ENCODE results near the gene CR2. TPM values are rescaled to one million over a fixed set of nuclear protein-coding genes. Genes with fewer than 3 reads are reported as not detected.
"Not testable (repeated sequence)": the region's sequence is repeated elsewhere in the genome, so short reads cannot be mapped to it uniquely, and the experiment has no call there.

The CR2 gene
- total RNA-seq, 2 donors from 2014 or later = 2.1 to 3.8 TPM

- no peak for DNase-seq
- peaks cover 28% of the 10 kb centered on the region for H3K4me1 Mint-ChIP-seq
- H3K27me3 Mint-ChIP-seq = peaks cover 13% of the 10 kb centered on the region
- H3K4me3 Mint-ChIP-seq = no peak overlapping the region
- no peak overlapping the region for H3K27ac Mint-ChIP-seq
- H3K9me3 ChIP-seq (ENCODE audit: control insufficient read depth, low read length, poor library complexity, severe bottlenecking) = no peaks in the 10 kb centered on the region
- no peak for ATAC-seq
- peaks cover 2% of the 10 kb centered on the region for H3K36me3 Mint-ChIP-seq (ENCODE audit: low read depth)
Observed at GRCh38 chr1:207462535-207462934, 8.4 kb downstream of the CR2 start.

- Mint-ChIP-seq H3K27me3 (peaks cover 13% of the 10 kb centered on the region), H3K27ac (no peak overlapping the region), H3K36me3 (ENCODE audit: low read depth) (peaks cover 2% of the 10 kb centered on the region), H3K4me1 (peaks cover 28% of the 10 kb centered on the region), H3K4me3 (no peak overlapping the region)
- ATAC-seq (no peak), DNase-seq (no peak)
- no peaks in the 10 kb centered on the region for H3K9me3 ChIP-seq (ENCODE audit: control insufficient read depth, low read length, poor library complexity, severe bottlenecking)
Observed at GRCh38 chr1:207463021-207463420, 8.9 kb downstream of the CR2 start.

- H3K4me3 Mint-ChIP-seq = no peak overlapping the region
- peaks cover 16% of the 10 kb centered on the region for H3K27me3 Mint-ChIP-seq
- H3K4me1 Mint-ChIP-seq = peaks cover 28% of the 10 kb centered on the region
- no peaks in the 10 kb centered on the region for H3K9me3 ChIP-seq (ENCODE audit: control insufficient read depth, low read length, poor library complexity, severe bottlenecking)
- H3K36me3 Mint-ChIP-seq (ENCODE audit: low read depth) = peaks cover 2% of the 10 kb centered on the region
- ATAC-seq = peak; percentile 32
- H3K27ac Mint-ChIP-seq = no peak overlapping the region
- DNase-seq = no peak
Observed at GRCh38 chr1:207463571-207463970, 9.4 kb downstream of the CR2 start.

- H3K9me3 ChIP-seq (ENCODE audit: control insufficient read depth, low read length, poor library complexity, severe bottlenecking) = no peaks in the 10 kb centered on the region
- Mint-ChIP-seq H3K36me3 (ENCODE audit: low read depth) (no peaks in the 10 kb centered on the region), H3K27ac (peak overlapping the region; percentile 53), H3K4me3 (no peak overlapping the region), H3K27me3 (peaks cover 14% of the 10 kb centered on the region), H3K4me1 (peaks cover 6% of the 10 kb centered on the region)
- ATAC-seq = peak; percentile 99
- no peak for DNase-seq
Observed at GRCh38 chr1:207470927-207471326, 16.8 kb downstream of the CR2 start.

GRCh38 chr1:207474210-207474609 is 20.1 kb downstream of the CR2 start:
- ATAC-seq (no peak), DNase-seq (no peak)
- no peaks in the 10 kb centered on the region for H3K36me3 Mint-ChIP-seq (ENCODE audit: low read depth)
- H3K4me3 Mint-ChIP-seq = no peak overlapping the region
- no peak overlapping the region for H3K27ac Mint-ChIP-seq
- peaks cover 4% of the 10 kb centered on the region for H3K27me3 Mint-ChIP-seq
- H3K4me1 Mint-ChIP-seq = peaks cover 6% of the 10 kb centered on the region
- no peaks in the 10 kb centered on the region for H3K9me3 ChIP-seq (ENCODE audit: control insufficient read depth, low read length, poor library complexity, severe bottlenecking)

GRCh38 chr1:207486198-207486597 is 32.1 kb downstream of the CR2 start:
- ATAC-seq (no peak), DNase-seq (no peak)
- no peak overlapping the region for H3K4me3 Mint-ChIP-seq
- no peaks in the 10 kb centered on the region for H3K9me3 ChIP-seq (ENCODE audit: control insufficient read depth, low read length, poor library complexity, severe bottlenecking)
- peaks cover 35% of the 10 kb centered on the region for H3K27me3 Mint-ChIP-seq
- H3K36me3 Mint-ChIP-seq (ENCODE audit: low read depth) = peaks cover 7% of the 10 kb centered on the region
- H3K4me1 Mint-ChIP-seq = peaks cover 6% of the 10 kb centered on the region
- H3K27ac Mint-ChIP-seq = no peak overlapping the region

- Mint-ChIP-seq H3K27ac (no peak overlapping the region), H3K4me1 (peaks cover 6% of the 10 kb centered on the region), H3K36me3 (ENCODE audit: low read depth) (peaks cover 7% of the 10 kb centered on the region), H3K4me3 (no peak overlapping the region), H3K27me3 (peaks cover 30% of the 10 kb centered on the region)
- no peak for DNase-seq
- ATAC-seq = no peak
- H3K9me3 ChIP-seq (ENCODE audit: control insufficient read depth, low read length, poor library complexity, severe bottlenecking) = no peaks in the 10 kb centered on the region
Observed at GRCh38 chr1:207487636-207488035, 33.5 kb downstream of the CR2 start.

- Mint-ChIP-seq H3K4me1 (peaks cover 8% of the 10 kb centered on the region), H3K4me3 (no peak overlapping the region), H3K36me3 (ENCODE audit: low read depth) (peaks cover 2% of the 10 kb centered on the region), H3K27ac (no peak overlapping the region), H3K27me3 (peaks cover 28% of the 10 kb centered on the region)
- H3K9me3 ChIP-seq (ENCODE audit: control insufficient read depth, low read length, poor library complexity, severe bottlenecking) = no peaks in the 10 kb centered on the region
- DNase-seq = no peak
- no peak for ATAC-seq
Observed at GRCh38 chr1:207493212-207493611, 39.1 kb downstream of the CR2 start.

- no peaks in the 10 kb centered on the region for H3K9me3 ChIP-seq (ENCODE audit: control insufficient read depth, low read length, poor library complexity, severe bottlenecking)
- Mint-ChIP-seq H3K27me3 (peaks cover 28% of the 10 kb centered on the region), H3K27ac (no peak overlapping the region), H3K4me3 (no peak overlapping the region), H3K36me3 (ENCODE audit: low read depth) (peaks cover 2% of the 10 kb centered on the region), H3K4me1 (peaks cover 8% of the 10 kb centered on the region)
- DNase-seq (no peak), ATAC-seq (no peak)
Observed at GRCh38 chr1:207494171-207494570, 40.0 kb downstream of the CR2 start.

- H3K4me1 Mint-ChIP-seq = peaks cover 11% of the 10 kb centered on the region
- H3K27me3 Mint-ChIP-seq = peaks cover 25% of the 10 kb centered on the region
- not testable (repeated sequence) for ATAC-seq; H3K36me3 Mint-ChIP-seq (ENCODE audit: low read depth); H3K27ac Mint-ChIP-seq; H3K9me3 ChIP-seq (ENCODE audit: control insufficient read depth, low read length, poor library complexity, severe bottlenecking); DNase-seq
- peak overlapping the region; percentile 85 for H3K4me3 Mint-ChIP-seq
Observed at GRCh38 chr1:207495281-207495680, 41.2 kb downstream of the CR2 start.

GRCh38 chr1:207495801-207496792 is 42.0 kb downstream of the CR2 start, which contains the start of gene CR1:
CR1 (plus strand) TSS chr1:207496157; CDS start chr1:207496268, 111 bp downstream.
- peaks cover 11% of the 10 kb centered on the region for H3K4me1 Mint-ChIP-seq
- peak within 1 kb of the TSS; percentile 48 for H3K27ac Mint-ChIP-seq
- DNase-seq (peak in 1 of 3 donors; percentile 12), ATAC-seq (peak; percentile 75)
- no peaks in the 10 kb centered on the region for H3K9me3 ChIP-seq (ENCODE audit: control insufficient read depth, low read length, poor library complexity, severe bottlenecking)
- H3K4me3 Mint-ChIP-seq = peak within 1 kb of the TSS; percentile 85
- no peaks in the 10 kb centered on the region for H3K36me3 Mint-ChIP-seq (ENCODE audit: low read depth)
- peaks cover 22% of the 10 kb centered on the region for H3K27me3 Mint-ChIP-seq

GRCh38 chr1:207497941-207498340 is 43.8 kb downstream of the CR2 start:
- H3K9me3 ChIP-seq (ENCODE audit: control insufficient read depth, low read length, poor library complexity, severe bottlenecking) = no peaks in the 10 kb centered on the region
- ATAC-seq = no peak
- peak overlapping the region; percentile 47 for H3K4me3 Mint-ChIP-seq

GRCh38 chr1:207499573-207499972 is 45.4 kb downstream of the CR2 start:
- Mint-ChIP-seq H3K4me3 (no peak overlapping the region), H3K27ac (no peak overlapping the region), H3K36me3 (ENCODE audit: low read depth) (peaks cover 3% of the 10 kb centered on the region), H3K27me3 (peaks cover 46% of the 10 kb centered on the region), H3K4me1 (peaks cover 16% of the 10 kb centered on the region)
- ATAC-seq (peak; percentile 83), DNase-seq (peak in 2 of 3 donors; percentile 40 to 46)
- H3K9me3 ChIP-seq (ENCODE audit: control insufficient read depth, low read length, poor library complexity, severe bottlenecking) = no peaks in the 10 kb centered on the region

More at GRCh38 chr1:207497941-207498340, 43.8 kb downstream of the CR2 start:
- peaks cover 3% of the 10 kb centered on the region for H3K36me3 Mint-ChIP-seq (ENCODE audit: low read depth)
- no peak overlapping the region for H3K27ac Mint-ChIP-seq
- peaks cover 14% of the 10 kb centered on the region for H3K4me1 Mint-ChIP-seq
- peaks cover 34% of the 10 kb centered on the region for H3K27me3 Mint-ChIP-seq
- no peak for DNase-seq
